Measurements from ENCODE around the gene SLC25A34.

The SLC25A34 gene

DNA sequence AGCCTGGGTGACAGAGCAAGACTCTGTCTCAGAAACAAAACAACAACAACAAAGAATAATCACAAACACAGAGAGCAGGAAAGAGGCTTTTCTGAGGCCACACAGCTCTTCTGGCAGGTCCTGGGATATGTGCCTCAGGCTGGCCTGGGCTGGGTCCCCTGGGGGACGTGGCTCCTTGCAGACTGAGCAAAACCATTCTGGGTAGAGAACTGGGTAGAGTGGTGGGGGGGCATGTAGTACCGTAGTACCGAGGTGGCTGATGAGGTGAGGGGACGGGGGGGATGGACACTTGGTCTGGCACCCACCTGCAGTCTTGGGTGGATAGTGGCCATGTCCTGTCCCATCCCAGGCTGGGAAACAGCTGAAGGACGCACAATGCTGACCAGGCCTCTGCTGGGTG is 12.2 kb downstream of the SLC25A34 start:
- TF ChIP-seq TAF1 (IDR thresholded peaks at IDR 0.05; ENCODE audit: borderline replicate concordance, low read depth, low read length) (no peak), POLR2A (IDR thresholded peaks at IDR 0.05; ENCODE audit: low read depth, low read length) (no peak), POLR2AphosphoS5 (IDR thresholded peaks at IDR 0.05; ENCODE audit: low read depth, low read length) (no peak)

DNA sequence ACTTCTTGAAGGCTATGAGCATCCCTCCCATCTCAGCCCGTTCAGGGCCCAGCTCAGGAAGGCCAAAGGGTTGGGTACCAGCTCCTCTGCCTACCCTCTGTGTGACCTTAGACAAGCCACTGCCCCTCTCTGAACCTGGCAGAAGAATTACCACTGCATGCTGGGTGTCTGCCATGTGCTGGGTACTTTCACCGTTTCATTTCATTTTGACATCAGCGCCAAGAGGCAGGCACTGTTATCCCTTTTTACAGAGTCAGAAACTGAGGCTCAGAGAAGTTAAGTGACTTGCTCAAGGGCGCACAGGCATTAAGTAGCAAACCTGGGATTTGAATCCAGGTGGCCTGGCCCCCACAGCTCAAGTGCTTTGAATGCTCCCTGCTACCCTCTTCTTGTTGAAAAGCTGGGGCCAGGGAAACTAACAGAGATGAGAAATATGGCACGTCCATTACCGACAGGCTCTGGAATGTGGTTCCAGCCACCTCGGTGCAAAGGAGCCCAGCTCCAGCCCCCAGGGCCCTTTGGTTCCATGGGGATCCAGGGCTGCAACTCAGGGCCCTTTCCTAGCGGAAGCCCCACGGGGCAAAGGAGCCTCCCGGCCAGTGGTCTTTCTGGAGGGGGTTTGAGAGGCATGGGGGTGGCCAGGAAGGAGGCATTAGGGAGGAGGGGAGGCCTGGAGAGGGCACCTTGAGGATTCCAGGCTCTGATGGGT is 12.8 kb downstream of the SLC25A34 start:
- TF ChIP-seq POLR2AphosphoS5 (IDR thresholded peaks at IDR 0.05; ENCODE audit: low read depth, low read length) (no peak), TAF1 (IDR thresholded peaks at IDR 0.05; ENCODE audit: borderline replicate concordance, low read depth, low read length) (no peak), POLR2A (IDR thresholded peaks at IDR 0.05; ENCODE audit: low read depth, low read length) (no peak)
- no peak for DNase-seq (ENCODE audit: insufficient read length)
- FAIRE-seq: no peak

More for the DNA sequence above, 12.2 kb downstream of the SLC25A34 start:
- DNase-seq (ENCODE audit: insufficient read length) (no peak), FAIRE-seq (no peak)

DNA sequence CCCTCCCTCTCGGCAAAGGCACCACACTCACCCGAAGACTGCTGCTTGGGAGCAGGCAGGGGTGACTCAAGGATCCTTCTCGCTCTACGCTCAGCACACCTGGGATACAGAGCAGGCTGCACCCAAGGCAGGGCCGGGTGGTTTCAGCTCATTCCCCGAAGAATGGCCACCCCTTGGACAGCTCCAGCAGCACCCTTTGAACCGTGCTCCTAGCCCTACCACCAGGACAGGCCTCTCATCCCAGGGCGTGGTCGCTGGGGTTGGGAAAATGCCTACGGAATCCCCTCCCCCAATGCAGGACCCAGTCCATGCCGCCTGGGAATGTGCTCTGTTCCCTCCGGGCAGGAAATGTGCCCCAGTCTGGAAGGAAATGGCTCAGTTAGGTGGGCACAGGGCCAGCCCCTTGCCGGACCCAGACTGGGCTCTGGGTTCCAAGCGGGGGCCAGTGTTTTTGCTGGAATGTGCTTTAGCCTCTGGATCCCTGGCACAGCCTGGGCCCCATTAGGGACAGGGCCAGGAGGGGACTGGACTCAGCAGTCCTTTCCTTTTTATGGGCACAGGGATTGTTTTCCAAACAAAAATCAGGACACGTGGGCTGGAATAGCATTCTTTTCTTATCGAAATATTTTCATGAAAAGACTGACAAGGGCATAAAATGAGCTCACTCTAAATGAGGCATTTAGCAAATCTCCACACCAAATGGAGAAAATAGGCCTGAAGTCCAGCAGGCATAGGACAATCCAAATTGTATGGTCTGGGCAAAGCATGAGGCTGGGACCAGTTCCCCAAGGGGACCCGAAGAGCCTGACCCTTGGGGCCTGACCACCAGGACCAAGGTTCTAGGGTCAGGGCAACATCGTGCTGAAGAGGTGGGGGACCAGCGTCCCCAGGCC is 13.6 kb downstream of the SLC25A34 start:
- no peak for TF ChIP-seq POLR2A (IDR thresholded peaks at IDR 0.05; ENCODE audit: low read depth, low read length)
- TF ChIP-seq TAF1 (IDR thresholded peaks at IDR 0.05; ENCODE audit: borderline replicate concordance, low read depth, low read length): no peak
- no peak for TF ChIP-seq POLR2AphosphoS5 (IDR thresholded peaks at IDR 0.05; ENCODE audit: low read depth, low read length)
- FAIRE-seq: no peak

DNA sequence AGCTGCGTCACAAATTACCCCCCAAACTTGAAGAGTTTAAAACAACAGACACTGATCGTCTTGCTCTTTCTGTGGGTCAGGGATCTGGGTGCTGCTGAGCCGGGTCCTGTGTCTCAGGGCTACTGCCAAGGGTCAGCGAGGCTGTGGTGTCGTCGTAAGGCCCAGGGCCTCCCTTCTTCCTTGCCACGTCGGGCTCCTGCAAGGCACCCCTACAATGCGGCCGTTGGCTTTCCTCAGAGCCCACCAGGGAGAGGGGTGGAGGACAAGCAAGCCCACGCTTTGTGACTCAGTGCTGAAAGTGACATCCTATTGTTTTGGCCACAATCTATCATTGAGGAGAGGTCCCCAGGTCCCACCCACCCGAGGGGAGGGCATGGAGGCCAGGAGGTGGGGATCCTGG is 14.9 kb downstream of the SLC25A34 start:
- DNase-seq (ENCODE audit: insufficient read length) (no peak), FAIRE-seq (no peak)
- no peak for TF ChIP-seq TAF1 (IDR thresholded peaks at IDR 0.05; ENCODE audit: borderline replicate concordance, low read depth, low read length)
- no peak for TF ChIP-seq POLR2AphosphoS5 (IDR thresholded peaks at IDR 0.05; ENCODE audit: low read depth, low read length)
- no peak for TF ChIP-seq POLR2A (IDR thresholded peaks at IDR 0.05; ENCODE audit: low read depth, low read length)

More for the DNA sequence above, 13.6 kb downstream of the SLC25A34 start:
- DNase-seq (ENCODE audit: insufficient read length): no peak

DNA sequence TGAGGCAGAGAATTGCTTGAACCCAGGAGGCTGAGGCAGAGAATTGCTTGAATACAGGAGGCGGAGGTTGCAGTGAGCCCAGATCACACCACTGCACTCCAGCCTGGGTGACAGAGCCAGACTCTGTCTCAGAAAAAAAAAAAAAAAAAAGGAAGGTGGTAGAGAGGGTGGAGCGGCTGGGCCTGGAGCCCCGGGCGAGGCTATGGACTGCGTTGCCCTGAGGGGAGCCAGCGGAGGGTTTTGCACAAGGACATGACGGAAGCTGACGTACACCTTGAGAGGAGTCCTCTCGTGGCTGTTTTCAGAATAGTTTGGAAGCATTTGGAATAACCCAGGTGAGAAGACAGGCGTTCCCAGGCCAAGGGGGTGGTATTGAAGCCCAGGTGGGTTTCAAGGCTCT is 15.7 kb downstream of the SLC25A34 start:
- FAIRE-seq (no peak), DNase-seq (ENCODE audit: insufficient read length) (no peak)
- TF ChIP-seq TAF1 (IDR thresholded peaks at IDR 0.05; ENCODE audit: borderline replicate concordance, low read depth, low read length) (no peak), POLR2A (IDR thresholded peaks at IDR 0.05; ENCODE audit: low read depth, low read length) (no peak), POLR2AphosphoS5 (IDR thresholded peaks at IDR 0.05; ENCODE audit: low read depth, low read length) (no peak)

DNA sequence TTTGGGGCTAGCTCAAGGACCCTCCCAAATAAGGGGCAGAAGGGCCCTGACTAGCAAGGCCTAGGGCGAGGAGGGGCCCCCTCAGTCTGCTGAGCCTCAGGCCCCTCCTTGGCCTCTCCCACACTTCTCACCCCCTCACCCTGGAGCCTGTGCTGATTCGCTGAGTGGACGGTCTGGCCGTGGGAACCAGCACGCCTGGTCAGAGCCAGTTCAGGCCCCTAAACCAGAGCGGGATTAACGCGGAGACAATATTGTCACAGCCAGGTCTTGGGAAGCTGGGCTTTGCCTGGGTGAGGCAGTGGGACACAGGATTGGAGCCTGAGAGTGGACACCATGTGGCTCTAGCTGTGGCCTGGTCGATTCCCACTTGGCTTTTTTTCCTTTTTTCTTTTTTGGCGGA is 17.7 kb downstream of the SLC25A34 start:
- no peak for TF ChIP-seq TAF1 (IDR thresholded peaks at IDR 0.05; ENCODE audit: borderline replicate concordance, low read depth, low read length)
- TF ChIP-seq POLR2A (IDR thresholded peaks at IDR 0.05; ENCODE audit: low read depth, low read length): no peak
- TF ChIP-seq POLR2AphosphoS5 (IDR thresholded peaks at IDR 0.05; ENCODE audit: low read depth, low read length): no peak
- FAIRE-seq (no peak), DNase-seq (ENCODE audit: insufficient read length) (no peak)

DNA sequence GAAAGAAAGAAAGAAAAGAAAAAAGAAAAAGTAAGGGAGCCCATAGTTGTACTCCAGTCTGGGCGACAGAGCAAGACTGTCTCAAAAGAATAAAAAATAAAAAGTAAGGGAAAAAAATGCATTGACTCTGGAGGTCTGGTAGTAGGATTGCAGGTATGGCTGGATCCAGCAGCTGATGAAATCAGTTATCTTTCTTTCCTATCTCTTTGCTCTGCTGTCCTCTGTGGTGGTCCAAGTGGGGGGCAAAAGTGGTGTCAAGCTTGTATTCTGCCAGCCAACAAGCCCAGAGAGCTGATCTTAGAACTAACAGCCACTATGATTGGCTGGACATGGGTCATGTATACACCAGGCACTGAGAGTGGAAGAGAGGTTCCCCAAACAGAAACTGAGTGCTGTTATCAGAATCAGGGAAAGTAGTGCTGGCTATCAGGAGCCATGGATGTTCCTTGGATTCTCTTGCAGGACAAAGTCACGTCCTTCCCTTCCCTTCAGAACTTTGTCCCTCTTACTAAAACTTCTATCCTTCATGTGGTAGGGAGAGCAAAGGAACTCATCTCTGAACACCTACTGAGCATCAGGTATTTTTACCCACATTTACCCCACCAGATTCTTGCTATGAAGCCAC is 19.1 kb downstream of the SLC25A34 start:
- no peak for FAIRE-seq
- DNase-seq (ENCODE audit: insufficient read length): no peak
- TF ChIP-seq POLR2A (IDR thresholded peaks at IDR 0.05; ENCODE audit: low read depth, low read length): no peak
- no peak for TF ChIP-seq POLR2AphosphoS5 (IDR thresholded peaks at IDR 0.05; ENCODE audit: low read depth, low read length)
- TF ChIP-seq TAF1 (IDR thresholded peaks at IDR 0.05; ENCODE audit: borderline replicate concordance, low read depth, low read length): no peak

DNA sequence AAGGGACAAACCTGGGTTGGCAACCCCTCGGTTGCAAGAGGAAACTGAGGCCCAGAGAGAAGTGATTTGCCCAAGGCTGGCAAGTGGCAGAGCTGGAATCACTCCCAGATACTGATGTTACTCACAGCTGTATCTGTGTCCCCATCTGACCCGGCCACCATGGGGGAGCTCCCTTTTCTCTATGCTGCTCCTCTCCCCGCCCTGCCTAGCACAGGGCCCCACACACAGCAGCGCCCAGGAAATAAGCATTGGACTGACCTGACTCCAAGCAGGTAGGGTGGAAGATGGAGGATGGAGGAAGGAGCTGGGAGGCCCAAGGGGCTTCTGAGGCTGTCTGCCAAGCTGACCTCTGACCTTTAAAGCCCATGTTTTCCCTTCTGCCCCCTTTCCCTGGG is 19.6 kb downstream of the SLC25A34 start:
- no peak for TF ChIP-seq POLR2AphosphoS5 (IDR thresholded peaks at IDR 0.05; ENCODE audit: low read depth, low read length)
- TF ChIP-seq POLR2A (IDR thresholded peaks at IDR 0.05; ENCODE audit: low read depth, low read length): no peak
- TF ChIP-seq TAF1 (IDR thresholded peaks at IDR 0.05; ENCODE audit: borderline replicate concordance, low read depth, low read length): no peak
- DNase-seq (ENCODE audit: insufficient read length) (no peak), FAIRE-seq (no peak)

DNA sequence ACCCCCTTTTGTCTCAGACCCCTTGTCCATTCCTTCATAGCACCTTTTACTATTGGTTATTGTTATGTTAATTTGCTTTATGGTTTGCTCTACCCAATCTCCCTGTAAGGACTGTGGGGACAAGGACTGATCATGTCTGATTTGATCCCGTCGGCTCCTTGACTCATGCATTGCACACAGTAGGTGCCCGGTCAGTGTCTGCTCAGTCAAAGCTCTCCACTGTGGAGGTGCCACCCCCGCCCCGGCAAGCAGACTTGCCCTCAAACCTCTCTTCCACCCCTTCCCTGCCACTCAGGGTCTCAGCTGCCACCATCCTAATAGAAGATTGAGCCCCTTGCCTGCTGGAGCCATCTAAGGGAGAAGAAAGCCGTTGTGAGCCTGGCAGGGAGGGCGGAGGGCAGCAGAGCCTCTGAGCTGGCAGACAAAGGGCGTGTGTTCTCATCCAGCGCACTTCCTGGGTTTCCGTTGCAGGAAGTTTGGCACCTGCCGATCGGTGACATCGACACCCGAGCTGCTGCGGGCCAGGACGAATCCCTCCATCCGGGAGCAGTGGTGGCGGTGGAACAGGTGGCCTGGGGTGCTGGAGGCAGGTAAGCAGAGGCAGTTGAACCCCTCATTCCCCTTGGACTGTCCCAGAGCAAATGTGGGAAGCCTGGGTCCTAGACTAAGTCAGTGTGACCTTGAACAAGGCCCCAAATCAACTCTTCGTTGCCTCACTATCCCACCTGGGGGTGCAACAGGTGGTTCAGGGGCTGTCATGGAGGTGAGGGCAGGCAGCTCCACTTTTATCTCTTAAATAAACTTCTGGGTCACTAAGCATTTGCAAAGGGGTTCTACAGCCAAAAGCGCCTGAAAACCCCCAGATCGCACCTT is 20.3 kb downstream of the SLC25A34 start:
- no peak for FAIRE-seq

DNA sequence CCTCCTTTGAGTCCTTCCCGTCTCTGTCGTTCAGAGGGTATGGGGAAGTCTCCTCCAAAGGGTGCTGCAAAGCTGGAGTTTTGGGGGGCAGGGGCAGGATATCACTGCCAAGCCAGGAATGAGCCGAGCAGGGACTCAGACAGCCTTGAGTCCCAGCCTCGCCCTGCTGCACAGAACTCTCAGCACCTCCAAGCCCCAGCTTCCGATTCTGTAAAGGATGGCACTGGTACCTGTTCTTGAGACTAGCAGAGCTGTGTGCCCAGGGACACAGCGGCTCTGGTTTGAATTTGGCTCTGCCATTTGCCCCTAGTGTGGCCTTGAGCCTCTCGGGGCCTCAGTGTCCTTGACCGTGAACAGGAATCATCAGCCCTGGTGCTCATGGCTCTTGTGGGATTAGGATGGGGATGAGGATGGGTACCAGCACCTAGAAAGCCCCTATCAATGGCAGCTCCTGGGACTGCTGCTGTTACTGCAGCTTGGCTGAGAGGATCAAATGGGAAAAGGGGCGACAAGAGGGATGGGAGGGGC is 21.0 kb downstream of the SLC25A34 start:
- FAIRE-seq: no peak
- TF ChIP-seq TAF1 (IDR thresholded peaks at IDR 0.05; ENCODE audit: borderline replicate concordance, low read depth, low read length): no peak
- TF ChIP-seq POLR2AphosphoS5 (IDR thresholded peaks at IDR 0.05; ENCODE audit: low read depth, low read length): no peak
- TF ChIP-seq POLR2A (IDR thresholded peaks at IDR 0.05; ENCODE audit: low read depth, low read length): no peak
- DNase-seq (ENCODE audit: insufficient read length): no peak

More for the DNA sequence above, 20.3 kb downstream of the SLC25A34 start:
- TF ChIP-seq POLR2A (IDR thresholded peaks at IDR 0.05; ENCODE audit: low read depth, low read length) (no peak), TAF1 (IDR thresholded peaks at IDR 0.05; ENCODE audit: borderline replicate concordance, low read depth, low read length) (no peak), POLR2AphosphoS5 (IDR thresholded peaks at IDR 0.05; ENCODE audit: low read depth, low read length) (no peak)
- DNase-seq (ENCODE audit: insufficient read length): no peak
